GM13976 (cell line): Measurements from ENCODE around the gene ORC2.

ENCODE experiments used
- DNase-seq: peaks from one replicate; pipeline ENCODE4 v3.0.0; 2012; ENCODE audit warnings: low spot score
- in situ Hi-C: fragments of 300-500 bp; cut with MboI; formaldehyde crosslinking; loops from one replicate; pipeline ENCODE4 v1.12.0; 2022; ENCODE audit warnings: low sequenced_read_pairs, mixed read lengths, inconsistent platforms; ENCODE audit not compliant: unreplicated experiment
- TF ChIP-seq, protein P1 (sequence below): IDR thresholded peaks from 2 replicates; pipeline ENCODE4 v1.5.1; 2012; ENCODE audit warnings: borderline replicate concordance, mild to moderate bottlenecking; ENCODE audit not compliant: insufficient read depth; ENCODE audit errors: extremely low read depth, missing control alignments, control extremely low read depth

Gene ORC2

GRCh38 chr2:200878289-200878880, 85.1 kb downstream of the ORC2 start:
- in situ Hi-C loops = no loop called here
- TF ChIP-seq, protein P1, sequence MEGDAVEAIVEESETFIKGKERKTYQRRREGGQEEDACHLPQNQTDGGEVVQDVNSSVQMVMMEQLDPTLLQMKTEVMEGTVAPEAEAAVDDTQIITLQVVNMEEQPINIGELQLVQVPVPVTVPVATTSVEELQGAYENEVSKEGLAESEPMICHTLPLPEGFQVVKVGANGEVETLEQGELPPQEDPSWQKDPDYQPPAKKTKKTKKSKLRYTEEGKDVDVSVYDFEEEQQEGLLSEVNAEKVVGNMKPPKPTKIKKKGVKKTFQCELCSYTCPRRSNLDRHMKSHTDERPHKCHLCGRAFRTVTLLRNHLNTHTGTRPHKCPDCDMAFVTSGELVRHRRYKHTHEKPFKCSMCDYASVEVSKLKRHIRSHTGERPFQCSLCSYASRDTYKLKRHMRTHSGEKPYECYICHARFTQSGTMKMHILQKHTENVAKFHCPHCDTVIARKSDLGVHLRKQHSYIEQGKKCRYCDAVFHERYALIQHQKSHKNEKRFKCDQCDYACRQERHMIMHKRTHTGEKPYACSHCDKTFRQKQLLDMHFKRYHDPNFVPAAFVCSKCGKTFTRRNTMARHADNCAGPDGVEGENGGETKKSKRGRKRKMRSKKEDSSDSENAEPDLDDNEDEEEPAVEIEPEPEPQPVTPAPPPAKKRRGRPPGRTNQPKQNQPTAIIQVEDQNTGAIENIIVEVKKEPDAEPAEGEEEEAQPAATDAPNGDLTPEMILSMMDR = no peak
- DNase-seq = no peak

DNA sequence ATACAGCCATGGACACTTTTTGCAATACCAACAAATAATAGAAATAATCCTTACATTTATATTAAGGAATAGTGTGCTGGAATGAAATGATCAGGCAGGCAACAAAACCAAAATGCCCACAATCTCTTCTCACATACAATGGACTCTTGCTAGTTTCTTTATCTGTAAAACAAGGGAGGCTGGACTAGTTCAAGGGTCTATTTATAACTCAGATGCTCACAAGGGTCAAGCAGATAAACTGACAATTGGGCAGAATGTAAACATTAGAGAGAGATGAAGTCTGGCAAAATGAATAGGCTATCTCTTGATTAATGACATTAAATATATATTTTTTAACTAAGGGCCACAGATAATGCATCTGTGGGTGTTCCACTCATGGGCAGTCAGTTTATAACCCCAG, 86.0 kb downstream of the ORC2 start:
- TF ChIP-seq, protein P1 = no peak
- no peak for DNase-seq
- in situ Hi-C loops = no loop called here

GRCh38 chr2:200873560-200873959, 89.9 kb downstream of the ORC2 start:
- in situ Hi-C loops = no loop called here
- TF ChIP-seq, protein P1 = no peak
- no peak for DNase-seq

- DNase-seq = no peak
- TF ChIP-seq, protein P1 = no peak
These were observed 92.3 kb downstream of the ORC2 start for GRCh38 chr2:200871151-200871550.

GRCh38 chr2:200869014-200869413, 94.4 kb downstream of the ORC2 start:
- no peak for DNase-seq
- TF ChIP-seq, protein P1 = no peak
- in situ Hi-C loops = no loop called here

More at GRCh38 chr2:200871151-200871550, 92.3 kb downstream of the ORC2 start:
- in situ Hi-C loops = no loop called here

DNA sequence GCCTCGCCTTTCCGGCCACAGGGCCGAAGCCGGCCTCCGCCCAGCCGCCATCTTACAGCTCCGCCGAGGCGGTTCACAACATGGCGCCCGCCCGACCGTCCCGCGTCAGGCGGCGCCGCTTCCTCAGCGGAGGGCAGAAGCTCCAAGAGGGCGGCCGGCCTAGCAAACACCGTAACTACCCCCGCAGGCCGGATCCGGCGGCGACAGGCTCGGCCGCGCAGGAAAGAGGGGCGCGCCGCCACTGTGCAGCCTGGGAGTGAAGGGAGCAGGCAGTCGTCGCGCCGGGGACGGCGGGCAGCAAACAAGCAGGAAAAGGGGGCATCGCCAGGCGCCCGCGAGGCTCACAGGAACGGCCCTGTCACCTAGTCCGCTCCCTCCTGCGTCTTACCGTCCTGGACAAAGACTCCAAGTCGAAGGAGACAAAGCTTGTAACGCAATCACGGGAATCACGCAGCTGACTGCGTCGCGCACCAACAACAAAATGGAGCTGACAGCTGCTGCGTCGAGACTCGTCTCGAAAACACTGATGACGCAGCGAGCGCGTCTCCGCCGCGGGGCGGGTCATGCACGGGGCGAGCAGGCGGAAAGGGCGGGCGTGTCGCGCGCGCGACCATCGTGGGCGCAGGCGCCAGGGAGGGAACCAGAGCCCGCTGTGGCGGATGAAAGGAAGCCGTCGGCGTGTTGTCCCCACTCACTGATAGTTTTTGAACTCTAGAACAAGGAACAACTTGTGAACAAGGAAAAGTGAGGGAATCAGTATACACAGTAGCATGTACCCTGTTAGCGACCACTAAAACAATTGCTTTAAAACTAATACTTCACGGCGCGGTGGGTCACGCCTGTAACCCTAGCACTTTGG, 99.1 kb downstream of the ORC2 start, which contains the start of gene CLK1:
Gene CLK1, minus strand, starts transcription at position 483 of the 859 bp plus-strand sequence. CDS start 2,796 bp downstream, outside the sequence.
- TF ChIP-seq, protein P1 = no peak
- DNase-seq = peak; percentile 96
- in situ Hi-C loops = no loop called here
